ENCODE results near the gene TMPRSS13. TPM values are rescaled to one million over a fixed set of nuclear protein-coding genes. Genes with fewer than 3 reads are reported as not detected.

Gene TMPRSS13
- total RNA-seq, 1 donor from 2014 or later, result not detected

DNA sequence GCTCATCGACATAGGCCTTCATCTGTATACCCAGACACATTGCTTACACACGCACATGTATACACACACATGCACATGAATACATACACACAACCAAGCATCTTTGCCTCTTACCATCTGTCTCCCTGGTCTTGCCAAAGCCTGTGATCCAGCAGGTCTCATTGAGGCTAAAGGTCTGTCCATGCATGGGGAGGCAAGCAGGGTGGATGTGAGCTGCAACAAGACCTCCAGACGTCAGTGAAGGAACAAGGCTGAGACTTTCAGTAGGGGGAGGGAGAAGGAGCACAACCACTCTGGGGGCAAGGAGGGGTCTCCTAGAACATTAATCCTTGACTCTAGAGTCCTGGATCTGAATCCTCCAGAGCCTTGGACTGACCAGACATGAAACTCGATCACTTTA, 23.7 kb downstream of the TMPRSS13 start:
- no peaks in the 10 kb centered on the region for H3K27me3 ChIP-seq
- no peak overlapping the region for H3K27ac ChIP-seq
- no peak overlapping the region for H3K4me3 ChIP-seq
- H3K9me3 ChIP-seq, result no peaks in the 10 kb centered on the region
- no peaks in the 10 kb centered on the region for H3K4me1 ChIP-seq
- intact Hi-C loops (cut with DNase I), result no loop called here
- TF ChIP-seq CTCF (IDR thresholded peaks at IDR 0.05), result no peak
- H3K36me3 ChIP-seq, result no peaks in the 10 kb centered on the region
- DNase-seq (ENCODE audit: low spot score in 2 of 2), result no peak

DNA sequence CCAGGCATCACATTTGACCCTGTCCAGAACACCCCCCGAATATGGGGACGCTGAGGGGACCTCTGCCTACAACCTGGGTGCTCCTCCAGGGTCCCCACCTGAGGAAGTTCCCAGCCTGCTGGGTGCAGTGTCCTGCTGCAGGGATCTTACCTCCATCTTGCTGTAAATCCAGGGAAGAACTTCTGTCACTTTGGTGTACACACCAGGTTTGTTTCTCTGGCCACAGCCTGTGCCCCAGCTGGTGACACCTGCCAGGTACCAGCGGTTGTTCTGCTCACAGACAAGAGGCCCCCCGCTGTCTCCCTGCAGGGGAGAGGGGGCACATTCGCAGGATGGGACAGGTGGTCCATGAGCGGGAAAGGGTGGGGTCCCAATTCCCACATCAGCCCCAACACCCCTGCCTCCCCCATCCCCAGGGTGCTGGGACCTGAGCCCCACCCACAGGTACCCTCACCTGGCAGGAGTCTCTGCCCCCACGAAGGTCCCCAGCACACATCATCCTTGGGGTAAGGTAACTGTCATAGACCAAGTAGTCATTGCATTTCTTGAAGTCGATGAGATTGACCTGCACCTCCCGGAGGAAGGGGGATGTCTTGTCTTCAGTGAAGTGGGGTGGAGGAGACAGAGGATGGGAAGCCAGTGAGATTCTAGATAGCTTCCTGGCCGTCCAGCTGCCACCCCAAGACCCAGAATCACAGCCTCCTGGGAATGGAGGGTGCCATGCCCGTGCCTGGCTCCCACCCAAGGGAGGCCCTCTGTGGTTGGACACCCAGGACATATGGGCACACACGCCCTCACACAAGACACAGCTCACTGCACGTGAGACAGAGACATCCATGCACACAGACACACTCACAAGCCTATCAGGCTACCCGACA, 25.5 kb downstream of the TMPRSS13 start:
- no peak for TF ChIP-seq CTCF (IDR thresholded peaks at IDR 0.05)
- no peaks in the 10 kb centered on the region for H3K27me3 ChIP-seq
- H3K4me1 ChIP-seq, result no peaks in the 10 kb centered on the region
- H3K36me3 ChIP-seq, result no peaks in the 10 kb centered on the region
- intact Hi-C loops (cut with DNase I), result no loop called here
- no peak overlapping the region for H3K4me3 ChIP-seq
- no peaks in the 10 kb centered on the region for H3K9me3 ChIP-seq
- DNase-seq (ENCODE audit: low spot score in 2 of 2), result no peak
- H3K27ac ChIP-seq, result no peak overlapping the region

DNA sequence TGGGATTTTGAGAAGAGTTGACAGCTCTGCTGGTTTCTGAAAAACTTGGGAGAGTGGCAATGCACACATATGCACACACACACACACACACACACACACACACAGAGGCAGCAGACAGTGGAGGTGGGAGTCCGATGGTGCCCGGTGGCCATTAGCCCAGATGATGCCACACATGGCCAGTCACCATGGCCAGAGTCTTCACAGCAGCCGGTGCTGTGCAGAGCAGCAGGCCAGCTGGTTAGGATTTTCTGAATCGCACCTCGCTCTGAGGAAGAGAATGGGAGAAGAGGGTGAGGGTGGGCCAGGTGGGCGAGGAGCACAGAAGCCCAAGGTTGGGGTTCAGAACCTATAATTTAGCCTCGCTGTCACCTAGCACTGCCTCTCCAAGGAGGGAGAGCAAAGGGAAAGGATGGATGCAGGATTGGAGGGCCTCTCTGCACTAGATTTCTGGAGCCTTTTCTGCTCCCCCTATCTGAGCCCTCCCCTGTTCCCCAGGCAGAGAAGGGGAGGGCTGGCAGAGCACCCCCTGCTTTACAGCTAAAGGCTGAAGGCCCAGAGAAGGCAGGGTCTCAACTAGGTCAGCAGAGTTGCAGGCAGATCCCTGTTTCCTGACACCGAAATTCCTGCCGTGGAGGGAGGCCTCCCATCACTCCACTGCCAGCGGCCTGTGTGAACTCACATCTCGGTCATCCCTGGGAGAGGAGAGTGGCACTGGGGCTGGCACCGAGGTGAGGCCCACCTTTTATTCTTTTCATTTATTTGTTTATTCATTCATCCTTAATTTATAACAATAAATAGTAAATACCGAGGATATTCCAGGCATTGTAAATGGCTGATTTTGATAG, 27.0 kb downstream of the TMPRSS13 start:
- no peaks in the 10 kb centered on the region for H3K4me1 ChIP-seq
- DNase-seq (ENCODE audit: low spot score in 2 of 2), result no peak
- H3K27ac ChIP-seq, result no peak overlapping the region
- no peaks in the 10 kb centered on the region for H3K36me3 ChIP-seq
- no peaks in the 10 kb centered on the region for H3K27me3 ChIP-seq
- intact Hi-C loops (cut with DNase I), result no loop called here
- no peaks in the 10 kb centered on the region for H3K9me3 ChIP-seq
- no peak for TF ChIP-seq CTCF (IDR thresholded peaks at IDR 0.05)
- no peak overlapping the region for H3K4me3 ChIP-seq

- intact Hi-C loops (cut with DNase I), result no loop called here
- Histone ChIP-seq H3K9me3 (no peaks in the 10 kb centered on the region), H3K4me3 (no peak overlapping the region), H3K27me3 (no peaks in the 10 kb centered on the region), H3K27ac (no peak overlapping the region), H3K4me1 (no peaks in the 10 kb centered on the region), H3K36me3 (no peaks in the 10 kb centered on the region)
- DNase-seq (ENCODE audit: low spot score in 2 of 2), result no peak
- TF ChIP-seq CTCF (IDR thresholded peaks at IDR 0.05), result no peak
Measured at GRCh38 chr11:117901601-117902000, 27.6 kb downstream of the TMPRSS13 start.

GRCh38 chr11:117900720-117901440, 28.3 kb downstream of the TMPRSS13 start:
- no peaks in the 10 kb centered on the region for H3K9me3 ChIP-seq
- H3K4me1 ChIP-seq, result no peaks in the 10 kb centered on the region
- intact Hi-C loops (cut with DNase I), result no loop called here
- no peak overlapping the region for H3K4me3 ChIP-seq
- H3K36me3 ChIP-seq, result no peaks in the 10 kb centered on the region
- DNase-seq (ENCODE audit: low spot score in 2 of 2), result no peak
- no peak overlapping the region for H3K27ac ChIP-seq
- no peak for TF ChIP-seq CTCF (IDR thresholded peaks at IDR 0.05)
- H3K27me3 ChIP-seq, result no peaks in the 10 kb centered on the region
